NCI-H510A (cell line): ENCODE results near the gene POC5.
"Not testable (repeated sequence)": the region's sequence is repeated elsewhere in the genome, so short reads cannot be mapped to it uniquely, and the experiment has no call there.

Experiments used
- DNase-seq: peaks from one replicate; lab custom pipeline; 2025; lab: John Stamatoyannopoulos, UW

The POC5 gene, protein sequence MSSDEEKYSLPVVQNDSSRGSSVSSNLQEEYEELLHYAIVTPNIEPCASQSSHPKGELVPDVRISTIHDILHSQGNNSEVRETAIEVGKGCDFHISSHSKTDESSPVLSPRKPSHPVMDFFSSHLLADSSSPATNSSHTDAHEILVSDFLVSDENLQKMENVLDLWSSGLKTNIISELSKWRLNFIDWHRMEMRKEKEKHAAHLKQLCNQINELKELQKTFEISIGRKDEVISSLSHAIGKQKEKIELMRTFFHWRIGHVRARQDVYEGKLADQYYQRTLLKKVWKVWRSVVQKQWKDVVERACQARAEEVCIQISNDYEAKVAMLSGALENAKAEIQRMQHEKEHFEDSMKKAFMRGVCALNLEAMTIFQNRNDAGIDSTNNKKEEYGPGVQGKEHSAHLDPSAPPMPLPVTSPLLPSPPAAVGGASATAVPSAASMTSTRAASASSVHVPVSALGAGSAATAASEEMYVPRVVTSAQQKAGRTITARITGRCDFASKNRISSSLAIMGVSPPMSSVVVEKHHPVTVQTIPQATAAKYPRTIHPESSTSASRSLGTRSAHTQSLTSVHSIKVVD

GRCh38 chr5:75717082-75717922 lies at the start of gene POC5:
Gene POC5 (minus strand): TSS chr5:75717437. CDS start chr5:75712937, 4,500 bp downstream.
- DNase-seq = peak; percentile 77

GRCh38 chr5:75758116-75758515 lies 40.9 kb upstream of the POC5 start:
- no peak for DNase-seq

DNA sequence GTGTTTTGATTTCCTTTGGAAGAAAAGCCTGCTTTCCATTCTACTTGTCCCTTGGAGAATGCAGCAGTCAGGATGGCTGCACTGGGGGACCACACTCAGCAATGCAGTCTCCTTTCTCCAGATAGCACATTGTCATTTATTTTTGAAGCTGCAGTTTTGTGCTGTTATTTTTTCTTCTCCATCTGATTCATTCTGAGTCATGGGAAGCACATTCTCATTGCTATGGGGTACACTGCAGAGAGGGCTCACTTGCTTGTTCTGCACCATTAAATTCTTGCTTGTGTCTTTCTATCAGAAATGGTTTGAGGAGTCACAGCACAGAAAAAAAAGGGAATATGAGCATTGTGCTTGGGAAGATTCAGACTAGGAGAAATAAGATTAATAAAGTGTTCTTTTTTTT lies 39.7 kb upstream of the POC5 start:
- DNase-seq = no peak

DNA sequence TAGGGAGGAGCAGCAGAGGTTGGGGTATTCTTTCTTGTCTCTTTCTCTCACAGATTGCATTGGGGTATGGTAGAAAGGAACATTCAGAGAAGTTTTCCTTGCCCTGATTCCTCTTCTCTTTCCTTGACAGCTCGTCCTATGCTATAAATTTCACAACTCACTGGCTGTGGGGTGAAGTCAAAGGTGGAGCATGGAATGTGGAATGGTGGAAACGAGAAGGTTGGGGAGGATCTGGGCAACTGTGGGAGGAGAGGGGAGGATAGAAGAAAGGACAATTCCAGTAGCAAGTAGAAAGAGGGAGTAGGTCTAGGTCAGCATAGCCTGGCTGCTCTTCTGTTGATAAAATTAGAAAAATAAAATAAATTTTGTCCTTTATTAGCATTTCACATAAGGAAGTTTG lies 39.0 kb upstream of the POC5 start:
- DNase-seq = no peak

DNA sequence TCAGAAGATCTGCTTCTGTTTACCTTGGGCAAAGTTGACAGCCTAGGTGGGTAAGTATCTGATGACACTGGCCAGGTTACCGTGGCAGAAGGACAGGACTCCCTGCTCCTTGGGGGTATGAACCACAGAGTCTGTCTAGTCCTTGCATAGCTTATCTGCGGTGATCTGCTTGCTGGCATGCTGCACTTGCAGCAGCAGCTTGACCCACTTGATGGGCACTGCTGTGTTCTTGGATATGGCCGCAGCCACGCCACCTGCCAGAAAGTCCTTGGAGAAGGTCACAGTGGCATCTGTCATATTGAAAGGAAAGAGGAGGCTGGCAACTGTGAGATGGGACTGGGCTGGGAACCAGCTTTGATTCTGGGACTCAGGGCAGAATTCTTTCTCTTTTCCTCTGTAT lies 35.9 kb upstream of the POC5 start:
- DNase-seq = no peak

DNA sequence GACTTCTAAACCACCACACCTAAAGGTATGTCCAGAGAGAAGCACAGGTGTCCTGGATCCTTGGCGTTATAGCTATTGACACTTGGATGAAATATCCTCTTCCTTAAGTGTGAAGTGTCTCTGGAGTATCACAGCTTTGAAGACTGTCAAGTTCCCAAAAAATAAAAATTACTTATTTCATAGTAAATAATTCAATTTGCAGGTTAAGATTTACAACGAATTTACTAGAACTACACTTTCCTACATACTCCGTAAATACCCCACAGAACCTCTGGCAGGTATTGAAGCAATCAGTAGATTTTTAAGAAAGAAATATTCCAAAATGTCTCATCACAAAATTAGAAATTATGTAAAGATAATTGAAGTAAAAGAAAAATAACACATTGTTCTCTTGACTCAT lies 27.1 kb upstream of the POC5 start:
- DNase-seq = no peak

GRCh38 chr5:75736273-75736672 lies 19.0 kb upstream of the POC5 start:
- no peak for DNase-seq

- DNase-seq = no peak
Measured at GRCh38 chr5:75734913-75735789, 17.9 kb upstream of the POC5 start.

DNA sequence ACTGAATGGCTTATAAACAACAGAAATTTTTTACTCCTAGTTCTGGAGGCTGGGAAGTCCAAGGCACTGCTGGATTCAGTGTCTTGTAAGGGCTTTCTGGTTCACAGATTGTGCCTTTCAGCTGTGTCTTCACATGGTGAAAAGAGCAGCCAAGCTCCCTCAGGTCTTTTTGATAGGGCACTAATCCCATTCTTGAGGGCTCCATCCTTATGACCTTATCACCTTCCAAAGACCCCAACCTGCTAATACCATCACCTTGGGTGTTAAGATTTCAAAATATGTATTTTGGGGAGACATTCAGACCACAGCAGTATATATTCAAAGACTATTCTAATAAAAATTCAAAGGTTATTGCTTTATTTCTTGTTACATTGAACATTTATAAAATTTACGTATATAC lies 16.5 kb upstream of the POC5 start:
- DNase-seq = no peak

- not testable (repeated sequence) for DNase-seq
Measured at GRCh38 chr5:75731515-75731914, 14.3 kb upstream of the POC5 start.

- DNase-seq = no peak
Measured at GRCh38 chr5:75729321-75729720, 12.1 kb upstream of the POC5 start.

DNA sequence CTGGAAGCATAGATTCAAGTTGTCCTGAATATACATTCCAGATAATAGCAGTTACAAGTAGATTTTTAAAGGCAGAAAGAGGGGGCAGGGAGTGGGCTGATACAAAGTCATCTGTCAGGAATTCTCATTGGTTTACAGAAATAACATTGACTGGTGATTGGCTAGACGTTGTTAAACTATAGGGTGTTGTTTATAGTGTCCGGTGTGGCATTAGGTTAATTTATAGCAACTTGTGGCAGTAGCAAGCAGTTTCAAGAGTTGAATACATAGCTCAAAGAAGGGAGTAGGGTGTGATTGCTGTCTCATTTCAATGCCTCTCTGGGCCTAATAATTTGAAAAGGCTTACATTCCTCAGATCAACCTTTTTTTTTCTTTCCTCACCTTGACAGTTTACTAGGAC lies 10.7 kb upstream of the POC5 start:
- no peak for DNase-seq

DNA sequence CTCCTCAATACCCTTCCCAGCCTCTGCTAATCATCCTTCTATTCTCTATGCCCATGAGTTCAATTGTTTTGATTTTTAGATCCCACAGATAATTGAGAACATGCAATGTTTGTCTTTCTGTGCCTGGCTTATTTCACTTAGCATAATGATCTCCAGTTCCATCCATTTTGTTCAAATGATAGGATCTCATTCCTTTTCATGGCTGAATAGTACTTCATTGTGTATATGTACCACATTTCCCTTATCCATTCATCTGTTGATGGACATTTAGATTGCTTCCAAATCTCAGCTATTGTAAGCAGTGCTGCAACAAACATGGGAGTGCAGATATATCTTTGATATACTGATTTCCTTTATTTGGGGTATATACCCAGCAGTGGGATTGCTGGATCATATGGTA lies 9.0 kb upstream of the POC5 start:
- not testable (repeated sequence) for DNase-seq

GRCh38 chr5:75723378-75723777 lies 6.1 kb upstream of the POC5 start:
- DNase-seq = no peak

GRCh38 chr5:75721573-75721972 lies 4.3 kb upstream of the POC5 start:
- DNase-seq = no peak

DNA sequence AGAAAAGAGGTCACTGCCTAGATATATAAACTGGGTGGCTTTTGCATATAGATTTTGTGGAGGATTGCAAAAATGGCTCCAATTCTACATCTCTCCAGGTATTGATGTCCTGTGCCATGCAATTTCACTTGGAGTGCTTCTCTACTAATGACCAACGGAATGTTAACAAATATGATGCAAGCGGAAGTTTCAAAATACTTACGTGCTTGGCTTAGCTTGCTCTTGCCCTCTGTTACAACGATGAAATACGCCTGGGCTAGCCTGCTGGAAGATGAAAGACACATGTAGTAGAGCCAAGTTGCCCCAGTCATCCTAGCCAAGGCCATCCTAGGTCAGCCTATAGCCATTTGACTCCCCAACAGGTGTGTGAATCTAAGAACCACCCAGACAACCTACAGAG lies 3.6 kb upstream of the POC5 start:
- DNase-seq = no peak

DNA sequence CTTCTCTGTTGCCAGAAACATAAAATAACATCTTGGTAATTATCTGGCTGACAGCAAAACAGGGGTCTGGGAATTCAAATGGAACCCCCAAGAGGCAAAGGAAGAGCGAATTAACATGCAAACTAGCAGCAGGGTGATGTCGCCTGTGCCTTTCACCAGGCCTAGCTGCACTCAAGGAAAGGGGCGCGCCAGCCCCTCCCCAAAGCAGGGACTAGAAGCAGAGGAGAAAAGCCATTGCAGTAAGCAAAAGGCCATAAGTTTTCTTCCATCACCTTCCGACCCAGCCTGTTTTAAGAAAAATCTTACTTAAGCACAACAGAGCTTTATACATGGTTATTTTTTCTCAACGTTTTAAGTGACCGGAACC lies 539 bp downstream of the POC5 start:
- no peak for DNase-seq

DNA sequence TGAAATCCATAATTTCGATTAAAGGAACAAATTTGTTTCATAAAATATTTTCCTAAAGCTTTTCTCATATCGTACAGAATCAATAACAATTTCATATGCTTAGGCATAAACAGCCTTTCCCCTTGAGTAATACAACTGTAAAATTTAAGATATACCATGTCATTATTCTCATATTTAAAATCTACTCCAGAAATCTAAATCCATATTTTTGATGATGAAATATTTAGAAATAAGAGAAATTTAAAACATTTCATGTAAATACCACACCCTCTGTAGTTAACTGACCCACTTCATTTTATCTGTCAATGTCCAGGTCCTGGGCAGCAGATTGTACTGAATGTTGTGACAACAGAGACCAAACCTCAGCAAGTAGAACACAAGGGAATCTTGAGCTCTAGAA lies 5.1 kb downstream of the POC5 start:
- no peak for DNase-seq

DNA sequence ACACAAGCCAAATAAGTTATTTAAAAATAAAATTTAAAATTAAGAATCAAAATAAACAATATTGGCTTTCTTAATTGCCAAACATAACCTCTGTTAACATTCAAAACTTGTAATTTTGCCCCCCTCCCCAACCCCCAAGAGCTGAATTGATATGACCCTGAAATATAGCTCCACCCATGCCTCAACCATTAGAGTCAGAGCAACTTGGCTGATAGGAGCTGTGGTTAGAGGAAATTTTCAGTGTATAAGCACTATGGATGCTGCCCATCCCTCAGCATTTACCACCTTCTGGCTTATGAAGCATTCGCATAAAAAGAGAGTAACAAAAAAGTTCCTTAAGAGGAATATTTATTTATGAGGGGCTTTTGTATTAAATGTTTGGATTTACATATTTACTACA lies 6.1 kb downstream of the POC5 start:
- no peak for DNase-seq

- DNase-seq = no peak
Measured at GRCh38 chr5:75710637-75711036, 6.6 kb downstream of the POC5 start.

DNA sequence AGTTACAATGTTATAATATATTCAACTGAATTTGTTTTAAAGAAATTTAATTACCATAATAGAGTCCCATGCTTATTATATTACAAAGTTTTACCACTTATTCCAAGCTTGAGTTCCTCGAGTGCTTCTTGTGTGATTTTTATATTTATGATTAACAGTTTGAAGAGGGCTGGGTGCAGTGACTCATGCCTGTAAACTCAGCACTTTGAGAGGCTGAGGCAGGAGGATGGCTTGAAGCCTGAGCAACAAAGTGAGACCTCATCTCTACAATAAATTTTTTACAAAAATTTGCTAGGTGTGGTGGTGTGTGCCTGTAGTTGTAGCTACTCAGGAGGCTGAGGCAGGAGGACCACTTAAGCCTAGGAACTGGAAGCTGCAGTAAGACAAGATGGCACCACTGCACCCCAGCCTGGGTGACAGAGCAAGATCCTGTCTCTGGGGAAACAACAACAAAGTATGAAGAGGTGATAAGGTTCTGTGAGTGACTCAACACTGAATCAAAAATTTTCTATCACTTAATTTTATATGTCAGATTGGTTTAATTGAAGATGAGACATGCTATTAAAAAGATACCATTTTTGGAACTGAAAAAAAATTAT lies 9.2 kb downstream of the POC5 start:
- DNase-seq = no peak

DNA sequence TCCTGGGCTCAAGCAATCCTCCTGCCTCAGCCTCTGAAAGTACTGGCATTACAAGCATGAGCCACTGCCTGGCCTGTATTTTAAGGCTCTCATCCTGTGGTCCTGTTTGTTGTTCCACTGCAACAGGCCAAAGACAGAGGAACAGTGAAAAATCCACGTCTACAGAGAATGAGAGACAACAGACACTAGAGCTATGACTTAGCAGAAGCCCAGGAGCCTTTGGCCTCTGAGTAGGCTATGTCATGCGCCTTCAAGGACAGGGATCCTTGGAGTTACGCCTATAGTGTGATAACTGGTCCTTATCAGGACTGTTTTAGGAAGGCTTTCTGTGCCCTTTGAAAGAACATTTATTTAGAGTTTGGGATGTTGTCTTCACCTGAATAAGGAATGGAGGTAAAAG lies 10.5 kb downstream of the POC5 start:
- DNase-seq = no peak
